ENCODE measurements around the gene CLDN22.

The CLDN22 gene

GRCh38 chr4:183320211-183321059, at the start of gene CLDN22:
Gene CLDN22, minus strand, starts transcription at chr4:183320276. Its CDS starts 58 bp downstream, at chr4:183320218.
- no peaks in the 10 kb centered on the region for H3K36me3 ChIP-seq
- H3K27ac ChIP-seq = no peak within 1 kb of the TSS
- H3K4me1 ChIP-seq (ENCODE audit: control insufficient read depth in 1 of 2, insufficient read depth in 1 of 2, low read depth in 1 of 2, low read length in 1 of 2) = no peaks in the 10 kb centered on the region
- H3K27me3 ChIP-seq = no peaks in the 10 kb centered on the region
- no peak for TF ChIP-seq CTCF (IDR thresholded peaks at IDR 0.05)
- H3K9me3 ChIP-seq = no peaks in the 10 kb centered on the region
- H3K4me3 ChIP-seq (ENCODE audit: low read depth in 1 of 2, low read length in 1 of 2) = no peak within 1 kb of the TSS

GRCh38 chr4:183369073-183369472, 49.0 kb upstream of the CLDN22 start:
- TF ChIP-seq CTCF (IDR thresholded peaks at IDR 0.05) = no peak
- Histone ChIP-seq H3K4me3 (ENCODE audit: low read depth in 1 of 2, low read length in 1 of 2) (no peak overlapping the region), H3K9me3 (no peaks in the 10 kb centered on the region), H3K27ac (no peak overlapping the region), H3K4me1 (ENCODE audit: control insufficient read depth in 1 of 2, insufficient read depth in 1 of 2, low read depth in 1 of 2, low read length in 1 of 2) (no peaks in the 10 kb centered on the region), H3K27me3 (no peaks in the 10 kb centered on the region), H3K36me3 (no peaks in the 10 kb centered on the region)

DNA sequence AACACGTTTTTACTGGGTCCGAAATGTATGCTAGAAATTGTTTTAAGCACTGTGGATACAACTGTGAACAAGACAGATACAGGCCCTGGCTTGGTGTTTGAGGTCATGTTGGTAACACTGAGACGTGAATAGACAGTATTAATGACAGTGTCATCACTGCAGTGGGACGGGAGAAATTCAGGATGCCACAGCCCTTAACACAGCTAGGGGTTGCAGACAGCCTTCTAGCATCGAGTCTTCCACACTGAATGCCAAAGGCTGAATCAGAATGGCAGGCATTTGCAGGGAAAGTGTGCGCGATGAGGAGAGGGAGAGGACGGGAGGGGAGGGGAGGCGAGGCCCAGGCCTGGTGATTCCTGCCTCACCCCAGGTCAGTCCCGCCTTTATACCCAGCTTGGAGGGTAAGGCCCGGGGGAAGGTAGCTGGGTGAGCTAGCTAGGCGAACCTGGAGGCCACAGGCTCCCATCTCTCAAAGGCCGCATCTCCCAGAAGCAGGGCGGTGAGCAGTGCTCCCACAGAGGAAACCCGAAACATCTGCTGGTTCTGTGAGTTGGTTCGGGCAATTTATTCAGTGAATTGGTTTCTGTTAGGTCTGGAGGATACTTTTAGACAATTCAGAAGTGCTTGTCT, 46.2 kb upstream of the CLDN22 start:
- no peak for TF ChIP-seq CTCF (IDR thresholded peaks at IDR 0.05)
- Histone ChIP-seq H3K36me3 (no peaks in the 10 kb centered on the region), H3K27me3 (no peaks in the 10 kb centered on the region), H3K4me1 (ENCODE audit: control insufficient read depth in 1 of 2, insufficient read depth in 1 of 2, low read depth in 1 of 2, low read length in 1 of 2) (peaks cover 0 to 4% of the 10 kb centered on the region in 2 experiments), H3K4me3 (ENCODE audit: low read depth in 1 of 2, low read length in 1 of 2) (no peak overlapping the region), H3K27ac (no peak overlapping the region), H3K9me3 (no peaks in the 10 kb centered on the region)

DNA sequence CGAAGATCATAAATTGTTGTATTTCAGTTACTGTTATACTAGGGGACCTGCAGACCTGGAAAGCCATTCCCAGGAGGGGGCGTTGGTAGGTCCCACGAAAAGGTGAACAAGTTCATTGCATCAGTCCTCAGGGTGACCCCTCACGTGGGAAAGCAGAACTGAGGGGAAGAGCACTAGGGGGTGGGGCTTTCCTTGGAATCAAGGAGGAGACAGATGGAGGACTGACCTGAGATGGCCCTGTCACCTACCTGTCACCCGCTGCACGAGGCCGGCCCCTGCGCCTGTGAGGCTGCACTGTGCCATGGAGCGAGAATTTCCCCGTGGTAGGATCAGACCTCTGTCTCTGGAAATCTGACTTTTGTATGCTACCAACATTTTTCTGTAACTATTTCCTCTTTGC, 43.9 kb upstream of the CLDN22 start:
- Histone ChIP-seq H3K9me3 (no peaks in the 10 kb centered on the region), H3K27ac (no peak overlapping the region), H3K27me3 (no peaks in the 10 kb centered on the region), H3K36me3 (no peaks in the 10 kb centered on the region), H3K4me3 (ENCODE audit: low read depth in 1 of 2, low read length in 1 of 2) (no peak overlapping the region), H3K4me1 (ENCODE audit: control insufficient read depth in 1 of 2, insufficient read depth in 1 of 2, low read depth in 1 of 2, low read length in 1 of 2) (peaks cover 0 to 4% of the 10 kb centered on the region in 2 experiments)
- no peak for TF ChIP-seq CTCF (IDR thresholded peaks at IDR 0.05)

GRCh38 chr4:183362916-183363542, 43.0 kb upstream of the CLDN22 start:
- peaks cover 0 to 4% of the 10 kb centered on the region in 2 experiments for H3K4me1 ChIP-seq (ENCODE audit: control insufficient read depth in 1 of 2, insufficient read depth in 1 of 2, low read depth in 1 of 2, low read length in 1 of 2)
- no peak overlapping the region for H3K27ac ChIP-seq
- H3K36me3 ChIP-seq = no peaks in the 10 kb centered on the region
- no peak for TF ChIP-seq CTCF (IDR thresholded peaks at IDR 0.05)
- no peaks in the 10 kb centered on the region for H3K9me3 ChIP-seq
- H3K27me3 ChIP-seq = no peaks in the 10 kb centered on the region
- H3K4me3 ChIP-seq (ENCODE audit: low read depth in 1 of 2, low read length in 1 of 2) = no peak overlapping the region

Measured in neutrophil (primary cell).